ENCODE results near the gene KRTAP5-5.
"Not testable (repeated sequence)": the region's sequence is repeated elsewhere in the genome, so short reads cannot be mapped to it uniquely, and the experiment has no call there.

KRTAP5-5 gene

GRCh38 chr11:1656670-1657069, 27.1 kb downstream of the KRTAP5-5 start:
- DNase-seq (ENCODE audit: low spot score): no peak

GRCh38 chr11:1659506-1659905, 29.9 kb downstream of the KRTAP5-5 start:
- DNase-seq (ENCODE audit: low spot score): no peak

GRCh38 chr11:1660111-1660867, 30.7 kb downstream of the KRTAP5-5 start:
- DNase-seq (ENCODE audit: low spot score): no peak

- DNase-seq (ENCODE audit: low spot score): not testable (repeated sequence)
These were observed 32.1 kb downstream of the KRTAP5-5 start for GRCh38 chr11:1661454-1662269.

- not testable (repeated sequence) for DNase-seq (ENCODE audit: low spot score)
These were observed 33.2 kb downstream of the KRTAP5-5 start for GRCh38 chr11:1662699-1663283.

GRCh38 chr11:1665313-1665712, 35.7 kb downstream of the KRTAP5-5 start:
- DNase-seq (ENCODE audit: low spot score): no peak

GRCh38 chr11:1667121-1667850, 37.7 kb downstream of the KRTAP5-5 start:
- no peak for DNase-seq (ENCODE audit: low spot score)

- no peak for DNase-seq (ENCODE audit: low spot score)
These were observed 38.3 kb downstream of the KRTAP5-5 start for GRCh38 chr11:1667906-1668305.

GRCh38 chr11:1668911-1669473, 39.4 kb downstream of the KRTAP5-5 start:
- DNase-seq (ENCODE audit: low spot score): no peak

GRCh38 chr11:1669546-1670218, 40.1 kb downstream of the KRTAP5-5 start:
- no peak for DNase-seq (ENCODE audit: low spot score)

GRCh38 chr11:1670457-1670856, 40.9 kb downstream of the KRTAP5-5 start:
- not testable (repeated sequence) for DNase-seq (ENCODE audit: low spot score)

- DNase-seq (ENCODE audit: low spot score): no peak
These were observed 41.4 kb downstream of the KRTAP5-5 start for GRCh38 chr11:1670905-1671371.

- DNase-seq (ENCODE audit: low spot score): no peak
These were observed 42.1 kb downstream of the KRTAP5-5 start for GRCh38 chr11:1671658-1672057.

- DNase-seq (ENCODE audit: low spot score): no peak
These were observed 43.2 kb downstream of the KRTAP5-5 start for GRCh38 chr11:1672613-1673350.

- no peak for DNase-seq (ENCODE audit: low spot score)
These were observed 44.0 kb downstream of the KRTAP5-5 start for GRCh38 chr11:1673446-1674172.

GRCh38 chr11:1674173-1675131, 44.9 kb downstream of the KRTAP5-5 start:
- no peak for DNase-seq (ENCODE audit: low spot score)

- no peak for DNase-seq (ENCODE audit: low spot score)
These were observed 46.1 kb downstream of the KRTAP5-5 start for GRCh38 chr11:1675536-1676228.

- DNase-seq (ENCODE audit: low spot score): no peak
These were observed 46.7 kb downstream of the KRTAP5-5 start for GRCh38 chr11:1676229-1676740.

Measured in SW480 (cell line).